HG03095 (cell line): ENCODE data around the gene TNRC6B.
"Not testable (repeated sequence)": the region's sequence is repeated elsewhere in the genome, so short reads cannot be mapped to it uniquely, and the experiment has no call there.

Experiments used
- ATAC-seq: cut with Tn5 transposase; IDR thresholded peaks from one replicate; pipeline ENCODE4 v1.9.1; 2021; ENCODE audit warnings: moderate library complexity; ENCODE audit not compliant: unreplicated experiment

Gene TNRC6B

DNA sequence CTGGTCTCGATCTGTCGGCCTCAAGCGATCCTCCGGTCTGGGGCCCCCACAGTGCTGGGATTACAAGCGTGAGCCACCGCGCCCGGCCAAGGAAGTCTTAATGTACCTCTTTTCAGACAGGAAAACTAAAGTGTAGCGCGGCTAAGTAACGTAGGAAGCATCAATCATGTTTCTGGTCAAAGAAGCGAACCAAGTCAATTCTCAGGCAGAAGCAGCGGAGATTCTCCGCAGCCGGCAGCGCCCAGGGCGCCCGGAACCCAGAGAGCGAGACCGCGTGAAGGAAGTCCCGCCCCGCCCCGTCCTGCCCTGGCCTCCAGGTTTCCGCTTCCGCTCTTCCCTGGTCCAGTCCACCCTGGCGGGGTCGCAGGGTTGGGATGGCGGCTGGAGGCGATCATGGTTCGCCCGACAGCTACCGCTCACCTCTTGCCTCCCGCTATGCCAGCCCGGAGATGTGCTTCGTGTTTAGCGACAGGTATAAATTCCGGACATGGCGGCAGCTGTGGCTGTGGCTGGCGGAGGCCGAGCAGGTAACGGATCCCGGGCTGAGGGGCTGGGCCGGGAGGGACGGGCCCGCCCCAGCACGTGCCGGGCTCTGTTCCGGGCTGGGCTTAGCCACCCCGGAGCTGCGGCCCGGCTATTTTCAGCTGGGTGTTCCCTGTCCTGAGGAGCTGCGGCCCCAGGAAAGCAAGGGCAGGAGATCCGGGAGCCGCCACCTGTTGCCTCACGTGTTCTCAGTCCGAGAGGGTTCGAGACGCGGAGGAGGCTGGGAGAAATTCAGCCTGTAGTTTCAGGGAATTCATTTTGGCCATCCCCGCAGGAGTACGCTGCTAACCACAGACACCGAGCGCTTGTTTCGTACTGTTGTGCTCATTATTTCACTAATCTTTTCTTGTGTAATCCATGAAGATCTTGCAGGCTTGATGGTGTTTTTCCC lies 168.7 kb downstream of the TNRC6B start, which contains the start of gene ADSL:
Gene ADSL (plus strand): TSS at position 316 of the 934 bp plus-strand sequence. CDS start 59 bp downstream, at position 375.
- ATAC-seq = peak; percentile 77

DNA sequence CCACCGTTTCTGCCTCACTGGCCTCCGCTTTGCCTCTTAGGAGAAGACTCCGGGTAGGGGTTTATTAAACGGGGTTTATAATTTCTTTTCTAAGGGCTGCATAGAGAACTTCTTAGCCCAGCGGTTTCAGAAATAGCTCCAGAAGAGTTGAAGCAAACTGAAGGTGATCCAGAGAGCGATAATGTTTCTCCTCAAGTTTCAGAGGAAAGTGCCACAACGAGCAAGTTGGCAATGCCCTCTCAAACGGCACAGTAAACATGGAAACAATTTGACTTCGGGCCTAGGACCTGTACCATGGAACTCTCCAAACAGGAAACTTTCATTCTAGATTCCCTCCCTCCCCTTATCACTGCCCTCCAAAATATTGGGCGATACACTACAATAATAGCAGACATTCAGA lies 169.6 kb downstream of the TNRC6B start:
- ATAC-seq = no peak

DNA sequence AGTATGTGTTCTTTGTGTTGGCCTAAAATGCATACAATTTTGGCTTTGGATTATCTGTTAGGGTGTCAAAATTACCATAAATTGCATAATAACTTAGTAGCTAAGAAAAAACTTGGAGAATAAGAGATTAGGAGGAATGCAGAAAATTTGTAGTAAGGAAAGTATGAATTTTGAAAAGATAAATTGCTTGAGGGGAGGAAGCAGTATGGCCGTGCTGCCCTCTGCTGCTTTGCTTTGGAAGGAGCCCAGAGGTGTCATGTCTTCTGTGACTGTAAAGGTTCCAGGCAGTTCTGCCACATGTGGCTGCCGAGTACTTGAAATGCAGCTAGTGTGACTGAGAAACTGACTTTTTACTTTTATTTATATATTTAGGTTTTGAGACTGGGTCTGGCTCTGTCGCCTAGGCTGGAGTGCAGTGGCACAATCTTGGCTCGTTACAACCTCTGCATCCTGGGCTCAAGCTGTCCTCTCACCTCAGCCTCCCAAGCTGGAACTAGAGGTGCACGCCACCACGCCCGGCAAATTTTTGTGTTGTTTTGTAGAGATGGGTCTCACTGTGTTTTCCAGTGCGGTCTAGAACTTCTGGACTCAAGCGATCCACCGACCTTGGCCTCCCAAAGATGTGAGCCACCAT lies 170.4 kb downstream of the TNRC6B start:
- no peak for ATAC-seq

DNA sequence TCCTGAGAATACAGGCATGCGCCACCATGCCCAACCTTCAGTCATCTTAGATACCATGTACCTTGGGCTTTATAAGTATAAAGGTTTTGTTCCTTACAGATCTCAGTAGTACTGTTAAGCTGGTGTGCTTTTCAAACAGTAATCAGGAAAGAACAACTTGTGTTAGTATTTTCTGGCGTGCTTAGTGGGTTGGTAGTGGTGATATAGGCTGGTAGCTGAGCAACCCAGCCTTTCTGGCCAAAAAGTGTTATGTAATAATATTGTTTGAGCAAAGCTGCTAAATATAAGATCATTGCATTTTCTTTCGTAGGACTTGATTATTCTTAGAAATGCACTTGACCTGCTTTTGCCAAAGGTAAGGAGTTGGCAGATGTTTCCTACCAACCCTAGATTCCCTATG lies 175.0 kb downstream of the TNRC6B start:
- no peak for ATAC-seq

DNA sequence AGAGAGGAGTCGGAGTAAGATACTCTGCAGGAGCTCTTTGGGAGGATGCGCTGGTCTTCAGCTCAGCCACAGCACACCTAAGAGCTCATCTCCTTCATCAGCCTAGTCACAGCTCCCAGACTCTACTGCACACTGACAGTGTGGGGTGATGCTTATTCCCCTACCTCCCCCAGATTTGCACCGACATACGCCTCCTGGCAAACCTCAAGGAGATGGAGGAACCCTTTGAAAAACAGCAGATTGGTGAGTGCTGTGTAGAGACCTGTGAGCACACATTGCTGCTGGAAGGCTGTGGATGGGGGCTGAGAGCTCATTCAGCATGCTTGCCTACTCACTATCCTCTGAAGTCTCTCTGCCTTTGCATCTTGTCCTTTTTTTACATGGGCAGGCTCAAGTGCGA lies 183.4 kb downstream of the TNRC6B start:
- no peak for ATAC-seq

DNA sequence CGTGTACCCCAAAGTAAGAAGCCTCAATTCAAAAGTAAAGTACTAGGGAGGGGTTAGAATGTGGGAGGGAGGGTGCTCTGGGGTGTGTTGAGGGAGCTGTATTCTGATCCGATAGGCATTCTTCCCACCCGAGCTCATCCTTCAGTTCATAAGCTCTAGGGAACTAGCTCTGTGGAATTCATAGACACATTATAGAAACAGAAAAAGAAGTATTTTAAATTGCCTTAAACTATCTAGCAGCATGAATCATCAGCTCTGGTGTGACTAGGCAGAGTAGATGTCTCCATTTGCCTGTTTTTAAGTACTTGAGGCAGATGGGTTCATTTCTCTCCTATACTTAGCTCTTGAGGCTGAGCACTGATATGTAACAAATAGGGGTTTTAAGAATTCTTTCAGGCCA lies 185.3 kb downstream of the TNRC6B start:
- ATAC-seq = no peak

DNA sequence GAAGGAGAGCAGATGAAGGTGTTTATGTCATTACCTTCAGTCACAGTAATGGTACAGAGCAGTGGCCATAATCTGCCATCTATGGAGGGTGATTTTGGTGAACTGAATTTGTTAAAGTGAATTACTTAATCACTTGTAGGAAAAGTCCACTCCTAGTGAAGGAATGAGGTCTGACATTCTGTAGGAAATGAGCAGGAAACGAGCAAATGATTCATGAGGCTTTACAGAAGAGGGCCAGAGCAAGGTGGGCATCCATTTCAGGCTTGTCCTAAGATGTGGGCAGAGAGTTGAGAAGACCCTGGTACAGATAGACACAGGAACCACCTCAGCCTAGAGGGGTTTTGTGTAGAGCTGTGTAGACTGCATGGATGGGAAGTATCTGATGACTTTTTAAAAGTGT lies 186.7 kb downstream of the TNRC6B start:
- no peak for ATAC-seq

DNA sequence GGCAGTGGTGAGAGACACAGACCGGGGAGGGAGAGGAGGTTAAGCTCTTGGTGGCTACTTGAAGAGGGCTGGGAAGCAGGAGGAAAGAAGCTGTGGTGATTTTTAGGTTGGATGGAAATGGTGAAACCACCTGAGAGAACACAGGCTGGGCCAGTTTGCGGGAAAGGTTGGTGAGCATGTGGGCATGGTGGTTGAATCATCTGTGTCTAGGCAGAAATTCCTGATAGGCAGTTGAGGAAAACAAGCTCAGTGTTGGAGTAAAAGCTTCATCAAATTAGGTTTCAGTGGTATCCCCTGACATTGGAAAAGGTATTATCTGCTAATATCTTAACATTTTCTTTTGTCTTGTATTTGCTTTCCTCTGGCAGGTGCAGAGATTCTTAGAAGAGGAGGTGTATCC lies 188.3 kb downstream of the TNRC6B start:
- no peak for ATAC-seq

DNA sequence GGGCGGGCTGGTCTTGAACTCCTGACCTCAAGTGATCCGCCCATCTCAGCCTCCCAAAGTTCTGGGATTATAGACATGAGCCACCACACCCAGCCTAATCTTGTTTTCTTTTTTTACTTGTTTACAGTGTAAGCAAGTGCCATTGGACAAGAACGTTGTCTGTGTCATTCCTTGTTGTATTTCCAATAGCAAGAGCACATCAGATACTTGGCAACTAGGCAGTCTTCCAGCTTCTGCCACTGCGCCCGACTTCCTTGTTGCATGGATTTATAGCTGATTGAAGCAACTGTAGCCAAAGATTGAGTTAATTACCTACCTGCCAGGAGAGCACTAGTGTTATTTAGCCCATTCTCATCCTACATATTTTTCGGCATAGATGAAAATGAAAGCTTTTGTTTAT lies 189.6 kb downstream of the TNRC6B start:
- no peak for ATAC-seq

DNA sequence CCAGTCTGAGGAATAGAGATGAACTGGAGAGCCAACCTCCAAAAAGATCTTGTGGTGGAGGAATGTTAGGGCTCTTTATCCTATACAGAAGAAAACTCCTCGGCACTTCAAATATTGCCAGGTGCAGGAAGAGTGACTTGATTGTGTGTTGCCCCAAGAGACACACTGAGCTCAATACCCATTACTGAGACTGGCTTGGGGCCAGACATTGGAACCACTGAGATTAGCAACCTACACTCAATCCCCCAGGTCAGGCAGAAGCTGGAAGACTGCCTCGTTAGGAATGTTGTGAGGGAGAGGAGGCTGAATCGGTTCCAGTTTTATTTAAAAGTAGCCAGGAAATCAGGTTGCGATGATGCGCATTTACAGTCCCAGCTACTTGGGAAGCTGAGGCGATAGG lies 190.3 kb downstream of the TNRC6B start:
- ATAC-seq = no peak

DNA sequence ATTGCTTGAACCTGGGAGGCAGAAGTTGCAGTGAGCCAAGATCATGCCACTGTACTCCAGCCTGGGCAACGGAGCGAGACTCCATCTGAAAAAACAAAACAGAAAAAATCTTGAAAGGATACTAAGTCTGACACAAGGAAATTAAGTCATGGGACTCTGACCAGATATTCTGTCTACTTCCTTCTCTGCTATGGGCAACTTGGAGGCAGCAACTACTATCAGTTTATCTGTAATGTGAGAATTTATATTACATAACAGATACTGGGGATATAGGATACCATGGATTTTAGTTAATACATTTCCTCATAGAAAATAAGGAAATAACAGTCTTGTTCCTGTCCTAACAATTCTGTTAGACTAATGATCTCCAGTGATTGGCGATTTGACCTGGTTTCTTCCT lies 191.1 kb downstream of the TNRC6B start:
- no peak for ATAC-seq

DNA sequence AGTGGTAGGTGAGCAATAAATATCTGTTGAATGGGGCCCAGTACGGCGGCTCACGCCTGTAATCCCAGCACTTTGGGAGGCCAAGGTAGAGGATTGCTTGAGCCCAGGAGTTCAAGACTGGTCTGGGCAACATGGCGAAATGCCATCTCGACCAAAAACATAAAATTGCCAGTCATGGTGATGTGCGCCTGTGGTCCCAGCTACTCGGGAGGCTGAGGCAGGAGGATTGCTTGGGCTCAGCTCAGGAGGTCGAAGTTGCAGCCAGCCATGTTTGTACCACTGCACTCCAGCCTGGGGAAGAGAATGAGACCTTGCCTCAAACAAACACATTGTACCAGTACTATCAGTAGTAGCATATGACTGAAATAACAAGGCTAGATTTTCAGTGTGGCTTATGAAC lies 196.8 kb downstream of the TNRC6B start:
- no peak for ATAC-seq

DNA sequence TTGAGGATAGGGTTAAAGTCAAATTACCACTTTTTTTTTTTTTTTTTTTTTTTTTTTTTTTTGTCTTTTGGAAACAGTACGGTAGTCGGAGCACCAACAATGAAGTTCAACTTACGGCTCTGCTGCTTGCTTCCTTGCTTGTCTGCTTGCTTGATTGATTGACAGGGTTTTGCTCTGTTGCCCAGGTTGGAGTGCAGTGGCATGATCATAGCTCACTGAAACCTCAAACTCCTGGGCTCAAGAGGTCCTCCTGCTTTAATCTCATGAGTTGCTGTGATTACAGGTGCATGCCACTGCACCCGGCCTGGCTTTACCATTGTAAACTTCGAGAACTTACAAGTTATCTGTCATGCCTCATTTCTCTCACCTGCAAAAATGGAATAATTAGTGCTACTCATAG lies 198.4 kb downstream of the TNRC6B start:
- no peak for ATAC-seq

DNA sequence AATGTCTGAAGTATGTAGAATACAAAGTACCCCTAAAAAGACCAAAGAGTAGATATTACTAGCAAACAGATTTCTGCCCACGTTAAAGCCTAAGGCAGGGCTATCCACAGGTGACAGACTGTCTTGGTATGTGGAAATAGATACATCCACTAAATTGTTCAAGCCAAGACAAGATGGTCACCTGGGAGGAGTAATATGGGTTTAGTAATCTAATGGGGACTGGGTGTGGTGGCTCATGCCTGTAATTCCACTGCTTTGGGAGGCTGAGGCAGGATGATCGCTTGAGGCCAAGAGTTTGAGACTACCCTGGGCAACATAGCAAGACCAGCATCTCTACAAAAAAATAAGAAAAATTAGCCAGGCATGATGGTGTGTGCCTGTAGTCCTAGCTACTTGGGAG lies 200.2 kb downstream of the TNRC6B start:
- no peak for ATAC-seq

DNA sequence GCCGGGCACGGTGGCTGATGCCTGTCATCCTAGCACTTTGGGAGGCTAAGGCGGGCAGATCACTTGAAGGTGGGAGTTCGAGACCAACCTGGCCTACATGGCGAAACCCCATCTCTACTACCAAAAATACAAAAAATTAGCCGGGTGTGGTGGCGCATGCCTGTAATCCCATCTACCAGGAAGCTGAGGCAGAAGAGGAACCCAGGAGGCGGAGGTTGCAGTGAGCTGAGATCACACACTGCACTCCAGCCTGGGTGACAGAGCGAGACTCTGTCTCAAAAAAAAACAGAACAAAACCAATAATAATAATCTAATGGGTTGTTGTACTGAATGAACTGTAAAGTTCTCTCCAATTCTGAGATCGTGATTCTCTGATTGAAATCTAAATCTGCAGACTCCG lies 200.7 kb downstream of the TNRC6B start:
- not testable (repeated sequence) for ATAC-seq

DNA sequence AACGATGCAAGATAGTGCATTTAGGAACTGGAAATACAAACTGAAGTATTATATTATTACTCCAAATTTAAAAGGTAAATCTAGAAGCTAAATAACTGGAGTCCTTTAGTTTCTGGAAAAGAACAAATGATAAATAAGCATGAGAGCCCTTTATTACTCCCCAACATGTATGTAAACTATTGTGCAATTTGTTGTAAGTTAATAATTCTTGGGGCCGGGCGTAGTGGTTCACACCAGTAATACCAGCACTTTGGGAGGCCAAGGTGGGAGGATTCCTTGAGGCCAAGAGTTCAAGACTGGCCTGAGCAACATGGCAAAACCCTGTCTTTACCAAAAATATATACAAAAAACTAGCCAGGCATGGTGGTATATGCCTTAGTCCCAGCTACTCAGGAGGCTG lies 203.7 kb downstream of the TNRC6B start:
- no peak for ATAC-seq

DNA sequence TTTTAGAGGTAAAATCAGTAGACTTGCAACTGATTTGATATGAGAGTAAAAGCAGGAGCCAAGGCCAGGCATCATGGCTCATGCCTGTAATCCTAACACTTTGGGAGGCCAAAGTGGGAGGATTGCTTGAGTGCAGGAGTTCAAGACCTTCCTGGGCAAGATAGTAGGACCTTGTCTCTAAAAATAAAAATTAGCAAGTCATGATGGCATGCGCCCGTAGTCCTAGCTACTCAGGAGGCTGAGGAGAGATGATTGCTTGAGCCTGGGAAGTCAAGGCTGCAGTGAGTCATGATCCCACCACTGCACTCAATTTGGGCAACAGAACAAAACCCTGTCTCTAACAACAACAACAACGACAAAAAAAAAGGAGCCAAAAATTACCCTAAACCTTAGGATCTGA lies 206.2 kb downstream of the TNRC6B start:
- ATAC-seq = no peak

DNA sequence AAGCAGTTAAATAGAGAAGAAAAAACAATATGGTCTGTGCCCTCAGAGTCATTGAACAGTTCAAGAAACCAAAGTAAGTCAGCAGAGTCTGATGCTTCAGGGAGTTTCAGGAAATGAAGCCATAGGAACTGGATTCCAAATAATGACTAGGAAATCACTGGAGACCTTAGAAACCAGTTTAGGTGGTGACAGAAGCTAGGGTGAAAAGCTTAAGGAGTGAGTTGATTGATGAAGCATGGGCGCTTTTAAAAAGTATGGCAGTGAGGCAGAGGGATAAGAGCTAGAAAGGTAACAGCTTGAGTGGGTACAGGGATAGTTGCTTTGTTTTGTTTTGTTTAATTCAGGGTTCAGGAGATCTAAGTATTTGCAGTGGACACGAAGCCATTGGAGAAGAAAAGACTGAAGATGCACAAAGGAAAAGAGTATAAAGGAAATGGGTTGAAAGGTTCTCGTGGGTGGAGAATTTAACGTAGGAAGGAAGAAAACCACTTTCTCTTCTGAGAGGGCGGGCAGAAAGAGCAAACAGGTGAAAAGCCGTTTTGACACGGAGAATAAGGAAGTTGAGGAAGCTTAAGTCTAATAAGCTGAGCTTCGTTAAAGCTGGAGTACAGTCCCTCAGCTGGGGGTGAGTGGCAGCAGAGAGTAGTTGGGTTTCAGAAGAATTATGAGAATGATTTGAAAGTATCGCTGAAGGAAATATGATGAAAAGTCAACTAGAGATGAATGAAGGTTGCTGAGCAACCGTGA lies 207.5 kb downstream of the TNRC6B start:
- no peak for ATAC-seq
